PC-9 (cell line): ENCODE data around the gene UNC13B. TPM values are rescaled to one million over a fixed set of nuclear protein-coding genes. Genes with fewer than 3 reads are reported as not detected.
"Not testable (repeated sequence)": the region's sequence is repeated elsewhere in the genome, so short reads cannot be mapped to it uniquely, and the experiment has no call there.

Source experiments
- BruUV-seq: library from RNA; stranded (reverse); fragments of 400-500 nt; replicated peaks from 2 replicates; lab custom pipeline; 2021; lab: Mats Ljungman, UMichigan
- CTCF ChIA-PET: fragments of 300-600 bp; sonication (Branson Sonifier 250); formaldehyde crosslinking; loops from one replicate; lab custom pipeline; 2022; ENCODE audit warnings: antibody characterized with exemption; lab: Charles Lee
- POLR2A ChIA-PET: fragments of 300-600 bp; sonication (Branson Sonifier 250); formaldehyde crosslinking; loops from one replicate; lab custom pipeline; 2022; ENCODE audit warnings: antibody characterized with exemption; ENCODE audit not compliant: unreplicated experiment; lab: Charles Lee
- DNase-seq, 2 experiments: peaks; one replicate each; pipeline versions ENCODE4 v3.0.0 to v3.0.0-alpha.2; 2015 to 2022; ENCODE audit warnings: mixed read lengths in 1 of 2
- H2AFZ ChIP-seq: fragments of 200-600 bp; sonication (generic); 2 replicates; pipeline ENCODE4 v1.8.1; 2017; ENCODE audit warnings: antibody characterized with exemption
- H3F3A ChIP-seq: fragments of 200-600 bp; sonication (generic); 2 replicates; pipeline ENCODE4 v1.8.1; 2017; ENCODE audit warnings: antibody characterized with exemption, mild to moderate bottlenecking, low read depth; ENCODE audit not compliant: insufficient read depth
- H3K27ac ChIP-seq: fragments of 200-600 bp; sonication (generic); 2 replicates; pipeline ENCODE4 v1.6.1; 2016; ENCODE audit warnings: mixed run types
- H3K27me3 ChIP-seq: fragments of 200-600 bp; sonication (generic); 2 replicates; pipeline ENCODE4 v1.6.1; 2016; ENCODE audit warnings: low read depth, mixed run types; ENCODE audit not compliant: insufficient read depth
- H3K36me3 ChIP-seq: fragments of 200-600 bp; sonication (generic); 2 replicates; pipeline ENCODE4 v1.6.1; 2016; ENCODE audit warnings: low read depth, mixed run types
- H3K4me1 ChIP-seq: fragments of 200-600 bp; sonication (generic); replicated peaks from 2 replicates; pipeline ENCODE4 v1.6.1; 2016; ENCODE audit warnings: mixed run types; ENCODE audit not compliant: insufficient read depth
- H3K4me2 ChIP-seq: fragments of 200-600 bp; sonication (generic); 2 replicates; pipeline ENCODE4 v1.6.1; 2017; ENCODE audit warnings: mixed run types
- H3K4me3 ChIP-seq: fragments of 200-600 bp; sonication (generic); 2 replicates; pipeline ENCODE4 v1.6.1; 2016; ENCODE audit warnings: mixed run types
- H3K79me2 ChIP-seq: fragments of 200-600 bp; sonication (generic); 2 replicates; pipeline ENCODE4 v1.6.1; 2017; ENCODE audit warnings: low read depth, mixed run types
- H3K9me2 ChIP-seq: fragments of 200-600 bp; sonication (generic); 2 replicates; pipeline ENCODE4 v1.8.1; 2017; ENCODE audit warnings: mild to moderate bottlenecking; ENCODE audit not compliant: insufficient read depth
- H3K9me3 ChIP-seq: fragments of 200-600 bp; sonication (generic); 2 replicates; pipeline ENCODE4 v1.8.1; 2016; ENCODE audit warnings: low read depth; ENCODE audit not compliant: insufficient read depth
- H4K20me1 ChIP-seq: fragments of 200-600 bp; sonication (generic); 2 replicates; pipeline ENCODE4 v1.8.1; 2017; ENCODE audit not compliant: insufficient read depth
- EZH2 ChIP-seq: fragments of 200-600 bp; sonication (generic); IDR thresholded peaks from 2 replicates; pipeline ENCODE4 v1.8.0; 2017; ENCODE audit warnings: antibody characterized with exemption, low read depth
- intact Hi-C: fragments of 100-400 bp; cut with micrococcal nuclease; formaldehyde crosslinking; loops from one replicate; pipeline ENCODE4 v1.10.0; 2022; ENCODE audit not compliant: unreplicated experiment
- total RNA-seq: library from RNA; stranded (reverse); gene quantifications from 2 replicates; pipeline ENCODE4 v1.2.3, GENCODE V29; 2021
- TF ChIP-seq, protein P1 (sequence below): fragments of 200-600 bp; sonication (generic); conservative IDR thresholded peaks from 2 replicates; pipeline ENCODE4 v1.6.1; 2017; ENCODE audit warnings: mixed run types, antibody characterized with exemption, mild to moderate bottlenecking, moderate library complexity

Gene UNC13B
- total RNA-seq, 1 experiment from 2014 or later = not detected

GRCh38 chr9:35183755-35184480, 22.1 kb downstream of the UNC13B start:
- H2AFZ ChIP-seq = not testable (repeated sequence)

GRCh38 chr9:35186524-35186923, 24.7 kb downstream of the UNC13B start:
- no TSS peak for BruUV-seq
- Histone ChIP-seq H3K4me2 (no peak overlapping the region), H2AFZ (no peak overlapping the region), H3K27ac (no peak overlapping the region), H3K27me3 (no peaks in the 10 kb centered on the region), H3K9me3 (no peaks in the 10 kb centered on the region), H3K4me3 (no peak overlapping the region), H4K20me1 (no peaks in the 10 kb centered on the region), H3F3A (no peaks in the 10 kb centered on the region), H3K79me2 (no peaks in the 10 kb centered on the region), H3K36me3 (no peaks in the 10 kb centered on the region), H3K4me1 (no peaks in the 10 kb centered on the region), H3K9me2 (no peaks in the 10 kb centered on the region)
- ChIA-PET CTCF (no interaction called here), POLR2A (no interaction called here)
- intact Hi-C loops = no loop called here
- DNase-seq = no peak
- TF ChIP-seq, protein P1, sequence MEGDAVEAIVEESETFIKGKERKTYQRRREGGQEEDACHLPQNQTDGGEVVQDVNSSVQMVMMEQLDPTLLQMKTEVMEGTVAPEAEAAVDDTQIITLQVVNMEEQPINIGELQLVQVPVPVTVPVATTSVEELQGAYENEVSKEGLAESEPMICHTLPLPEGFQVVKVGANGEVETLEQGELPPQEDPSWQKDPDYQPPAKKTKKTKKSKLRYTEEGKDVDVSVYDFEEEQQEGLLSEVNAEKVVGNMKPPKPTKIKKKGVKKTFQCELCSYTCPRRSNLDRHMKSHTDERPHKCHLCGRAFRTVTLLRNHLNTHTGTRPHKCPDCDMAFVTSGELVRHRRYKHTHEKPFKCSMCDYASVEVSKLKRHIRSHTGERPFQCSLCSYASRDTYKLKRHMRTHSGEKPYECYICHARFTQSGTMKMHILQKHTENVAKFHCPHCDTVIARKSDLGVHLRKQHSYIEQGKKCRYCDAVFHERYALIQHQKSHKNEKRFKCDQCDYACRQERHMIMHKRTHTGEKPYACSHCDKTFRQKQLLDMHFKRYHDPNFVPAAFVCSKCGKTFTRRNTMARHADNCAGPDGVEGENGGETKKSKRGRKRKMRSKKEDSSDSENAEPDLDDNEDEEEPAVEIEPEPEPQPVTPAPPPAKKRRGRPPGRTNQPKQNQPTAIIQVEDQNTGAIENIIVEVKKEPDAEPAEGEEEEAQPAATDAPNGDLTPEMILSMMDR = no peak
- no peak for TF ChIP-seq EZH2

More at GRCh38 chr9:35183755-35184480, 22.1 kb downstream of the UNC13B start:
- CTCF ChIA-PET, H3K9me2 ChIP-seq, H3K79me2 ChIP-seq, H3F3A ChIP-seq, POLR2A ChIA-PET, intact Hi-C loops, H3K27me3 ChIP-seq, DNase-seq, H3K27ac ChIP-seq, BruUV-seq, H4K20me1 ChIP-seq, H3K9me3 ChIP-seq, H3K36me3 ChIP-seq, H3K4me1 ChIP-seq, H3K4me2 ChIP-seq, H3K4me3 ChIP-seq: not testable (repeated sequence)

GRCh38 chr9:35190203-35190602, 28.4 kb downstream of the UNC13B start:
- no peaks in the 10 kb centered on the region for H3K9me2 ChIP-seq
- no peak overlapping the region for H3K4me3 ChIP-seq
- no peaks in the 10 kb centered on the region for H3K9me3 ChIP-seq
- ChIA-PET CTCF (no interaction called here), POLR2A (no interaction called here)
- H2AFZ ChIP-seq = no peak overlapping the region
- H3F3A ChIP-seq = no peaks in the 10 kb centered on the region
- no peaks in the 10 kb centered on the region for H3K36me3 ChIP-seq
- H3K27me3 ChIP-seq = no peaks in the 10 kb centered on the region
- H3K4me1 ChIP-seq = no peaks in the 10 kb centered on the region
- H3K4me2 ChIP-seq = no peak overlapping the region
- no peak for TF ChIP-seq EZH2
- TF ChIP-seq, protein P1 = no peak
- H3K79me2 ChIP-seq = no peaks in the 10 kb centered on the region
- intact Hi-C loops = no loop called here
- no peaks in the 10 kb centered on the region for H4K20me1 ChIP-seq
- no peak for DNase-seq
- H3K27ac ChIP-seq = no peak overlapping the region
- no TSS peak for BruUV-seq

GRCh38 chr9:35191105-35191504, 29.3 kb downstream of the UNC13B start:
- intact Hi-C loops = no loop called here
- H3K4me1 ChIP-seq = no peaks in the 10 kb centered on the region
- H3K4me3 ChIP-seq = no peak overlapping the region
- TF ChIP-seq, protein P1 = no peak
- no peaks in the 10 kb centered on the region for H4K20me1 ChIP-seq
- no peaks in the 10 kb centered on the region for H3K36me3 ChIP-seq
- H2AFZ ChIP-seq = no peak overlapping the region
- ChIA-PET POLR2A (no interaction called here), CTCF (no interaction called here)
- no peak for DNase-seq
- no TSS peak for BruUV-seq
- H3K9me3 ChIP-seq = no peaks in the 10 kb centered on the region
- H3K27ac ChIP-seq = no peak overlapping the region
- no peaks in the 10 kb centered on the region for H3K79me2 ChIP-seq
- H3K27me3 ChIP-seq = no peaks in the 10 kb centered on the region
- no peaks in the 10 kb centered on the region for H3F3A ChIP-seq
- no peak overlapping the region for H3K4me2 ChIP-seq
- no peaks in the 10 kb centered on the region for H3K9me2 ChIP-seq
